ENCODE data around the gene GADD45GIP1.
"Not testable (repeated sequence)": the region's sequence is repeated elsewhere in the genome, so short reads cannot be mapped to it uniquely, and the experiment has no call there.

The GADD45GIP1 gene

DNA sequence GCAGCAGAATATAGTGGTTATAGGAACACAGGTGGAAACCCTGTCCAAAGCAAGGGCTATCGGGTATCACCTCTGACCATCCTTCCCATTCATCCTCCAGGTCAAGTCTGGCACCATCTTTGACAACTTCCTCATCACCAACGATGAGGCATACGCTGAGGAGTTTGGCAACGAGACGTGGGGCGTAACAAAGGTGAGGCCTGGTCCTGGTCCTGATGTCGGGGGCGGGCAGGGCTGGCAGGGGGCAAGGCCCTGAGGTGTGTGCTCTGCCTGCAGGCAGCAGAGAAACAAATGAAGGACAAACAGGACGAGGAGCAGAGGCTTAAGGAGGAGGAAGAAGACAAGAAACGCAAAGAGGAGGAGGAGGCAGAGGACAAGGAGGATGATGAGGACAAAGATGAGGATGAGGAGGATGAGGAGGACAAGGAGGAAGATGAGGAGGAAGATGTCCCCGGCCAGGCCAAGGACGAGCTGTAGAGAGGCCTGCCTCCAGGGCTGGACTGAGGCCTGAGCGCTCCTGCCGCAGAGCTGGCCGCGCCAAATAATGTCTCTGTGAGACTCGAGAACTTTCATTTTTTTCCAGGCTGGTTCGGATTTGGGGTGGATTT lies 13.5 kb downstream of the GADD45GIP1 start:
- DNase-seq (ENCODE audit: low read depth in 3 of 3, low spot score in 1 of 3): no peak

DNA sequence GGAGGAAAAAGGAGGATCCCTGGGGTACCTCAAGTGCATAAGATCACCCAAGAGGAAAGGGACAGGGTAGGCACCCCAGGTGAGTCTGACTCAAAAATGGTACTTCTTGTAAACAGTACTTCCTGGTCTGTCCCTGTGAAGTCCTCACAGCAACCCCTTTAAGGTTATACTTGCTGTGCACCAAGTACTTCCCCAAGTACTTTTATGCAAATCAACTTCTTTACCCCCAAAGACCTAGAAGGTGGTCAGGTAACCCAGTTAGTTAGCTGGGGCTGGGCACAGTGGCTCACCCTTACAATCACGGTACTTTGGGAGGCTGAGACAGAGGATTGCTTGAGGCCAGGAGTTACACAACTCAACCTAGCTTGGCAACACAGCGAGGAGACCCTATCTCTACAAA lies 16.1 kb downstream of the GADD45GIP1 start:
- DNase-seq (ENCODE audit: low read depth in 3 of 3, low spot score in 1 of 3): no peak

DNA sequence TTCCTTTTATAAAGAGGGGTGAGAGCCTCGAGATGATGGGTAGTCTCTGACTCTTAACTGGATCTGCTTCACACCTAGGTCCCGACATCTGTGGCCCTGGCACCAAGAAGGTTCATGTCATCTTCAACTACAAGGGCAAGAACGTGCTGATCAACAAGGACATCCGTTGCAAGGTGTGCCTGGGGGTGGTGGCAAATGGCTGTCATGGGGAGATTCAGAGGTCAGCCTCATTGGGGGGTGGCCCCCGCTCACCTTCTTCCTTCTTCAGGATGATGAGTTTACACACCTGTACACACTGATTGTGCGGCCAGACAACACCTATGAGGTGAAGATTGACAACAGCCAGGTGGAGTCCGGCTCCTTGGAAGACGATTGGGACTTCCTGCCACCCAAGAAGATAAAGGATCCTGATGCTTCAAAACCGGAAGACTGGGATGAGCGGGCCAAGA lies 17.0 kb downstream of the GADD45GIP1 start:
- DNase-seq (ENCODE audit: low read depth in 3 of 3, low spot score in 1 of 3): no peak

DNA sequence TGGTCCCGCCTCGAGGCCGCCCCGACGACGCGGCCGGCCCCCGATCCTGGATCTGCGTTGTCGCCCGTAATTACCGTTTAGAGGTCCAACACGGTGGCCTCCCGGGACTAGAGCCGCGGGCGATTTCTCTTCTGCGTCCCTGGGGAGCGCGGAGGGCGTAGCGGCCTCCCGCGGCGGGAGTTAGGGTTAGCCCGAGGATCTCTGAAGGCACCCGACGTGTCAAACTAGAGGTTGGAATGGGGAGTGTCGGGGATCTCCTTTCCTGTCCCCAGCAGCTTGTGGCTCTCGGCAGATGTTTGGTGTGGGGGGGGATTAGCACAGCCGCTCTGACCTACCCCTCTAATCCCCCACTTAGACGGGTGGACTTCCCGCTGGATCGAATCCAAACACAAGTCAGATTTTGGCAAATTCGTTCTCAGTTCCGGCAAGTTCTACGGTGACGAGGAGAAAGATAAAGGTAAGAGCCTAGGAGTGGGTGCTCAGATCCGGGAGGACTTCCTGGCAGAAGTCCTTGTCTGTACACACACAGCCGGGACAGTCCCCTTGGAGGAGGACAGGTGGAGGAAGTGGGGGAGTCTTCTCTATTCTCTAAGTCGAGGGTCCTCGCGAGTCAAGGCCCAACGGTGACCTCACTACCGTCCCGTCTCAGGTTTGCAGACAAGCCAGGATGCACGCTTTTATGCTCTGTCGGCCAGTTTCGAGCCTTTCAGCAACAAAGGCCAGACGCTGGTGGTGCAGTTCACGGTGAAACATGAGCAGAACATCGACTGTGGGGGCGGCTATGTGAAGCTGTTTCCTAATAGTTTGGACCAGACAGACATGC lies 18.0 kb downstream of the GADD45GIP1 start:
- no peak for DNase-seq (ENCODE audit: low read depth in 3 of 3, low spot score in 1 of 3)

DNA sequence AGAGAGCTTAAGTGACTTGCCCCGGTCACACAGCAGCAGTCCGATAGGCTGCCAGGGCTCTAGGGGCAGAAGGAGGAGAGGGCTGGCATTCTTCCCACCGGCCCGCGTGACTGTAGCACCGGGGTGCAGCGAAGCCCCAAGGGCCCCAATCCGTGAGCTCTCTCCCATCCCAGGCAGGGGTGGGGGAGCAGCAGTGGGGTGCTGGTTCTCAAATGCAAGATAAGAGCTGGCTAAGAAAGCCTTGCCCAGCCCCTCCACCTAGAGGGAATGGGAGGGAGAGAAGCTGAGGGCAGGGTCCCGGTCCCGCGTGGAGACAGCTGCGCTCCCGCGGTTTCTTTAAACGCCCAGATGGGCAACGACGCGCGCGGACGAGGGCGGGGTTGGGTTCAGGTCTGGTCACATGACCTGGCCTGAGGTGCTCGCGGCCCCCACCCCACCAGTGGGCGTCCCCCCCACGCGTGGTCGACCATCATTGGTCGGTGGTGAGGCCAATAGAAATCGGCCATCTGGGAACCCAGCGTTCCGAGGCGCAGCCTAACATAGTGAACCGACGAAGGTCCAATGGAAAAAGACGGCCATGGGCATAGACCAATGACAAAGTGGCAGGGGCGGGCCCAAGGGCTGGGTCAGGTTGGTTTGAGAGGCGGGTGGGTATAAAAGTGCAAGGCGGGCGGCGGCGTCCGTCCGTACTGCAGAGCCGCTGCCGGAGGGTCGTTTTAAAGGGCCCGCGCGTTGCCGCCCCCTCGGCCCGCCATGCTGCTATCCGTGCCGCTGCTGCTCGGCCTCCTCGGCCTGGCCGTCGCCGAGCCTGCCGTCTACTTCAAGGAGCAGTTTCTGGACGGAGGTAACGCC lies 18.9 kb downstream of the GADD45GIP1 start, which contains the start of gene CALR:
Gene CALR, plus strand, starts transcription at position 683 of the 852 bp plus-strand sequence. Its CDS starts 71 bp downstream, at position 754.
- peak; percentile 97 to 99 (median 98) for DNase-seq (ENCODE audit: low read depth in 3 of 3, low spot score in 1 of 3)

DNA sequence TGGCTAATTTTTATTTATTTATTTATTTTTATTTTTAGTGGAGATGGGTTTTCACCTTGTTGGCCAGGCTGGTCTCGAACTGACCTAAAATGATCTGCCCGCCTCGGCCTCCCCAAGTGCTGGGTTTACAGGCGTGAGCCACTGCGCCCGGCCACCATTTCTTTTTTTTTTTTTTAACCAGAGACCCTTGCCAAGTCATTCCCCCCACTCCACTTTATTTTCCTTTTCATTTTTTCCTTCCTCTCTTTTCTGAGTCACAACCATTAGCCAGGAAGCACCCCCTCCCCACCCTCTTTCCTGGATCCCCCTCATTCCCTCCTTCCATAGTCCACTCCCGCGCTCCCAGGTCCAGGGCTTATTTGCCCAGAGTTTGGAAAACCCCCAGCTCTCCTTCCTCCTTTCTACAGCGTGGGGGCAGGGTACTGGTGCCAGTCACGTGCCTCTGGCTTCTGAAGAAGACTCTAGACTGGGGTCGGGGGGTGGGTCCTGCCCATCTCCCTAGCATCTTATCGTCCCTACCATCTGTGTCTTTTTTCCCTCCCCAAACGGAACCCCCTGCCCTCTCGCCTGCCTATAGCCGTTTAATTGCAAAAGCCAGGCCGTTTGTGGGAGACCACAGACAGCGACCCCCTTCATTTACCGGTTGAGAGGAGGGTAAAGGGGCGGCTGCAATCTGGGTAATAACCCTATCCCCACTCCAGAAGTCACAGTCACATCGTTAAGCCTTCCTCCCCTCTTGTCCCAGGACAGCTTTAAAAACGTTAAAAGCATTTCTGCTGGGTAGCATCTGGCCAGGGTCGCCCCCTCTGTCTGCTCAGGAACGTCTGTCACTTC lies 19.7 kb downstream of the GADD45GIP1 start:
- no peak for DNase-seq (ENCODE audit: low read depth in 3 of 3, low spot score in 1 of 3)

DNA sequence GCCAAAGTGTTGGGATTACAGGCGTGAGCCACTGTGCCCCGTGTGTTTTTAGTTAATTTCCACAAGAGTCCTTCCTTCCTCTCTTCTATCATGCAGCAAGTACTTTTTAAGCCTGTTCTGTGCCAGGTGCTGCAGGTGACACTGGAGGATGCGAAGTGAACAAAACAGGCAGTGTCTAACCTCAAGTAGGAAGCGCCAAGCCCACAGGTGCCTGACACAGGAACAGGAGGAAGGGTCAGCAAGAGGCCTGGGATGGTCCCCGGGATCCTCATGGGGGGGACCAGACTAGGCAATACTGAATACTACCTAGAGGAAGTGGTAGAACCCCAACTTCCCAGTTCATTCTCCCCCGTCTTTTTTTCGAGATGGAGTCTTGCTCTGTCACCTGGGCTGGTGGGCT lies 20.4 kb downstream of the GADD45GIP1 start:
- DNase-seq (ENCODE audit: low read depth in 3 of 3, low spot score in 1 of 3): no peak

DNA sequence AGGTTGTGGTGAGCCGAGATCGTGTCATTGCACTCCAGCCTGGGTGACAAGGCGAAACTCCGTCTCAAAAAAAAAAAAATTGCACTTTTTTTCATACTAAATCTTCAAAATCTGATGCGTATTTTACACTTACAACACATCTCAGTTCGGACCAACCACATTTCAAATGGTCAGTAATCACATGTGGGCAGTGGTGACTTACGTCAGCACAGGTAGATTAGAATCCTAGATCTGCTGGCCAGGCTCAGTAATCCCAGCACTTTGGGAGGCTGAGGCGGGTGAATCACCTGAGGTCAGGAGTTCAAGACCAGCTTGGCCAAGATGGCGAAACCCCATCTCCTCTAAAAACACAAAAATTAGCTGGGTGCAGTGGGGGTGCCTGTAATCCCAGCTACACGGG lies 22.0 kb downstream of the GADD45GIP1 start:
- DNase-seq (ENCODE audit: low read depth in 3 of 3, low spot score in 1 of 3): no peak

DNA sequence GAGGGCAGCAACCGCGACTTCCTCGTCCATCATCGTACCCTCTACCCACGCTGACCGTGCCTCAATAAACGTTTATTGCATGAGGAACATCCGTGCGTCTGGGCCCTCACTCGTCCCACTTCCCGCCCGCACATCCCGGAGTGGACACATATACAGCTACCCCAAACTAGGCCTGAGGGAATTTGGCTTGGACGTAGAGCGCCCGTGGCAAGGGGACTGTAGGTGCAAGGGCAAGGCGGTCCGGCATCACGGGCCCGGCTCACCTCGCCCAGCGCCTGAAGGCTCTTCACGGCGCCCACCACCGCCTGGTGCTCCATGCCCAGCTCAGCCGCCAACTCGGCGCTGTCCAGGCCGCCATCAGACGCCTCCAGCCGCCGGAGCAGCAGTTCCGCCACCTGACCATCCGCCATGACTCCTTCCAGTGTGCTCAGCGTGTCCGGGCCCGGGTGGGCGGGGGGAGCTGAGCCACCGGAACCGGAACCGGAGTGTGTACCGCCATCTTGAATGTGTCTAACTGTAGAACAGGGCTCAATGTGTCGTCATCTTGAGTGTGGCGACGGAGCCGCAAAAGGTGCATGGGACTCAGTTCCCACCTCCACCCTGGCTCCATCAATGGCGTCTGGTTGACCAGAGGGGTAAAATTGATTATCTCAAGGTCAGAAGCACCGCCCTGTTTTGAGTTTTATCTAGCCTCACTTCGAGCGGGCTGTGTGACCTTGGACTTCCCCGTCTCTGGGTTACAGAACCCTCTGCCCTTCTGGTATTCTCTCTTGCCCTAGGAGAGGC lies 23.5 kb downstream of the GADD45GIP1 start, which contains the start of gene FARSA:
Gene FARSA, minus strand, starts transcription at position 425 of the 786 bp plus-strand sequence. Its CDS starts 15 bp downstream, at position 410.
- peak; percentile 66 to 79 (median 74) for DNase-seq (ENCODE audit: low read depth in 3 of 3, low spot score in 1 of 3)

DNA sequence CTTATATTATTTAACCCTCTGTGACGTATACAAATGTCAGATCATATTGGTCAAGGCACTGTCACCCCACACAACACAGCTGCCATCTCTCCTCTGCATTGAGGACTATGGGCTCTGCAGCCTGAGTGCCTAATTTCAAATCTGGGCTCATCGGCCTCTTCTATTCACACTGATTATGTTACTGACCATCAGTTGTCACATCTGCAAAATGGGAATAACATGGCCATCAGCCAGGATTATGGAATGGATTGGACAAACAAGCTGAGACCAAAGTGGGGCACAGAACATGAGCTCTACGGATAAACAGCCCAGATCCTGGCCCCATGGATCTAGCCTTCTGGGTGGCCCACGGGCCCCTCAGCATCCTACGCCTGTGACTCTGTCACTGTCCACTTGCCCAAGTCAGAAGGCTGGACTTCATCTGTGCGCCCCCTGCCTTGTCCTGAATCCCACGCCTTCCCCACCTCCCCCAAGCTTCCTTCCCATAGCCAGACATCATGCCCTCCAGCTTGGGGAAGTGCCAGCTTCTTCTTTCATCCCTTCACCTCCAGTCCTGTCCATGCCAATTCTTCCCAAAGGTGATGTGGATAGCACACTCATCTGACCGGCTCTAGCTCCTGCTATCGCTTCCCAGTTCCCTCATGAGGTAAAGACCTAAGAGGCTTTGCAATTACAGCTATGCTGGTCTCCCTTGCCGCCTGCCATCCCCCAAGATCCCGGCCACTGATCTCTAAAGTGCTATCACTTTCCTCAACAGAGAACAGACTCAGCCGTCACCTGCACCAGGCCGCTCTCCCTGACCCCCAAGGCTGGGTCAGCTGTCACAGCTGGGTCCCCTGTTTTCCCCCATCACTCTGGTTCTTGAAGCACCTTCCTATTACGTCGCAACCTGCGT lies 24.4 kb downstream of the GADD45GIP1 start:
- no peak for DNase-seq (ENCODE audit: low read depth in 3 of 3, low spot score in 1 of 3)

DNA sequence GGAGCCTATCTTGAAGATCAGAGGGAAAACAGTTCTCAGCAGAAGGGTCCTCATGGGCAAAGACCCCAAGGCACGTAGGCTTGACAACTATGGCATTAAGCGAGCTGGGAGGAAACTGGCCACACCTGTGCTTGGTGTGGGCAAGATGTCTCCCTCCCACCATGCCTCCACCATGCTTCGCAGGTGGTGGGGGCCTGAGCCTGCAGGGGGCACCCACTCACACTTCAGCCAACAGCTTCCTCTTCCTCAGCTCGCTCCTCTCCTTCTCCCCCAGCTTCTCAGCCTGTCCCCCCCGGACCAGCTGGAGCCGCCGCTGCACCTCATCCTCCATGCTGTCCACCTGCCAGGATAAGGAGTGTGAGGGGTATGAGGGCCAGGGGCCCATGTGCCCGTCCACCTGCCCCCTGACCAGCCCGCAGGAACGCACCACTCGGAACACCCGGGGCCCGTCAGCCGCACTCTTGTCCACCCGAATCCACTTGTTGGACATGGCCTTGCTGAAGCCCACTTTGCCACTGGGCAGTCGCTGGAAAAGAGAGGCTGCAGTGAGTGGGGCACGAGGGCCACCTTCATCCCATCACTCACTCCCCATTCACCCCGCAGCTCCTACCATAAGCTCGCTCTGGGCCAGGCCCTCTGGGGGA lies 26.9 kb downstream of the GADD45GIP1 start:
- DNase-seq (ENCODE audit: low read depth in 3 of 3, low spot score in 1 of 3): no peak

DNA sequence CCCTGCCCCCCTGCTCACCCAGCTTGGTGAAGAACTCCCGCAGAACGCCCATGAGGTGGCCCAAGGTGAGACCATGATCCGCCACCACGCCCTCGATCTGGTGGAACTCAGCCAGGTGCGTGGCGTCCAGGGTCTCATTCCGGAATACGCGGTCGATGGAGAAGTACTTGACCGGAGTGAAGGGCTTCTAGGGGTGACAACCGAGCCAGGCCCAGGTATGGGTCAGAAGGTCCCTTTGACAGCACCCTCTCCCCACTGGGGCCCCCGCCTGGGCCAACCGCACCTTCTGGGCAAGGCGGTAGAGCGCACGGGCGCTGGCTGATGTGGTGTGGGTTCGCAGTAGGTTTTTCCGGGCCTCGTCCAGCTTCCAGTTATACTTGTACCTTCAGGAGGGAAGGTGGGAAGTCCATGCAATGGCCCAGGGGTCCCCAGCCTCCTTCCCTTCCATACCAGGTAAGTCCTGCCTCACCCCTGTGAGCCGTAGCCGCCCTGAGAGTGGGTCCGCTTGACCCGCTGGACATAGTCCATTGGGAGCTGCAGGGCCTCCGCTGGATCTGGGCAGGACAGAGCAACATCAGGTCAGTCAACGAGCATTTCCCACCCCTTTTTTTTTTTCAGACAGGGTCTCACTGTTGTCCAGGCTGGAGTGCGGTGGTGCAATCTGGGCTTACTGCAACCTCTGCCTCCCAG lies 32.3 kb downstream of the GADD45GIP1 start:
- no peak for DNase-seq (ENCODE audit: low read depth in 3 of 3, low spot score in 1 of 3)

DNA sequence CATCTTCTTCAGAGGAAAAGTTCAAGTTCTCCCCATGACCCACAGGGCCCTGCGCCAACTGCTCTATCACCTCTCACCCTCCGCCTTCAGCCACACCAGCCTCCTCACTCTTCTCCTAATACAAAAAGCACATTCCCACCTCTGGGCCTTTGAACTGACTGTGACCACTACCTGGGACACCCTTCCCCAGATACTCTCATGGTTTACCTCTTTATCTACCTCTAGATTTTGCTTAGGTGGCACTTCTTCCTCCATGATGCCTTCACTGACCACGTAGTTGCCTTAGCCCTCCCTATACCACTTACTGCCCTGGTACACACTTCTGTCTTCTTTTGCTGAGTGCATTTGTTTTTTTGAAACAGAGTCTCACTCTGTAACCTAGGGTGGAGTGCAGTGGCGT lies 34.1 kb downstream of the GADD45GIP1 start:
- DNase-seq (ENCODE audit: low read depth in 3 of 3, low spot score in 1 of 3): no peak

DNA sequence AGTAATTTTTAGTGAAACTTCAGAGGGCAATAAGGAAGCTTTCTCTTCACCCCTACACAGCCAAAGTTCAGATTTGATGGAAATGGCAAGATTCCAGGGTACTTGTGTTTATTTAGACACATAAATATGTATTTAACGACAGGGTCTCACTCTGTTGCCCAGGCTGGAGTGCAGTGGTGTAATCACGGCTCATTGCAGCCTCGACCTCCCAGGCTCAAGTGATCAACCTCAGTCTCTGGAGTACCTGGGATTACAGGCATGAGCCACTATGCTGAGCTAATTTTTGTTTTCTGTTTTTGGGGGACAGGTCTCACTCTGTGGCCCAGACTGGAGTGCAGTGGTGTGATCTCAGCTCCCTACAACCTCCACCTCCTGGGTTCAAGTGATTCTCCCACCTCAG lies 36.0 kb downstream of the GADD45GIP1 start:
- DNase-seq (ENCODE audit: low read depth in 3 of 3, low spot score in 1 of 3): no peak

DNA sequence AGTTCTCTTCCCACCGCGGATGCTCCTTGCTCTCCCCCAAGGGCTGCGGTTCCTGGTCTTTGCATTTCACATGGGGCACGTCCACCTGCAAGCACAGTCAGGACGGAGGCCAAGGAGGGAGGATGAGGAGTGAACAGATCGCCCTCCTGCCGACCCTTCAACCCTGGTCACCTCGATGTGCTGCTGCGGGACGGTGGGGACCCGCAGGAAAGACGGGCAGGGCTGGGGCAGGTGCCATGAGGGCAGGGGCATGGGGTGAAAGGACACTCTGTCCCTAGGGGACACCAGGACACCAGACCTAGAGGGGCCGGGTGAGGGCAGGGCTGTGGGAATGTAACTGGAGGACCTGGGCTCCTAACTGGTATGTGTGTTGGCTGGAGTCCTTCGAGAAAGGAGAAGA lies 38.8 kb downstream of the GADD45GIP1 start:
- no peak for DNase-seq (ENCODE audit: low read depth in 3 of 3, low spot score in 1 of 3)

DNA sequence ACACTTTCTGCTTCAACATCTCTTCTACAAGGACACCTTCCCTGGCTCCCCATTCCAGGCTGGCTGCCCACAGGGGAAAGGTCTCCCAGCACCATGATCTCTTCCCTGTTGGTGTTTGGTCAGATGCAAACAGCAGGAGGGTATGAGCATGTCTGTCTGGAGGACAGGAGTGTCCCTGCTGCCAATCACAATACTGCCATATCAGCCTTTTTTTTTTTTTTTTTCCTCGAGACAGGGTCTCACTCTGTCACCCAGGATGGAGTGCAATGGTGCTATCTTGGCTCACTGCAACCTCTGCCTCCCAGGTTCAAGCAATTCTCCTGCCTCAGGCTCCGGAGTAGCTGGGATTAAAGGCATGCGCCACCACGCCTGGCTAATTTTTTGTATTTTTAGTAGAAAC lies 41.2 kb downstream of the GADD45GIP1 start:
- not testable (repeated sequence) for DNase-seq (ENCODE audit: low read depth in 3 of 3, low spot score in 1 of 3)

DNA sequence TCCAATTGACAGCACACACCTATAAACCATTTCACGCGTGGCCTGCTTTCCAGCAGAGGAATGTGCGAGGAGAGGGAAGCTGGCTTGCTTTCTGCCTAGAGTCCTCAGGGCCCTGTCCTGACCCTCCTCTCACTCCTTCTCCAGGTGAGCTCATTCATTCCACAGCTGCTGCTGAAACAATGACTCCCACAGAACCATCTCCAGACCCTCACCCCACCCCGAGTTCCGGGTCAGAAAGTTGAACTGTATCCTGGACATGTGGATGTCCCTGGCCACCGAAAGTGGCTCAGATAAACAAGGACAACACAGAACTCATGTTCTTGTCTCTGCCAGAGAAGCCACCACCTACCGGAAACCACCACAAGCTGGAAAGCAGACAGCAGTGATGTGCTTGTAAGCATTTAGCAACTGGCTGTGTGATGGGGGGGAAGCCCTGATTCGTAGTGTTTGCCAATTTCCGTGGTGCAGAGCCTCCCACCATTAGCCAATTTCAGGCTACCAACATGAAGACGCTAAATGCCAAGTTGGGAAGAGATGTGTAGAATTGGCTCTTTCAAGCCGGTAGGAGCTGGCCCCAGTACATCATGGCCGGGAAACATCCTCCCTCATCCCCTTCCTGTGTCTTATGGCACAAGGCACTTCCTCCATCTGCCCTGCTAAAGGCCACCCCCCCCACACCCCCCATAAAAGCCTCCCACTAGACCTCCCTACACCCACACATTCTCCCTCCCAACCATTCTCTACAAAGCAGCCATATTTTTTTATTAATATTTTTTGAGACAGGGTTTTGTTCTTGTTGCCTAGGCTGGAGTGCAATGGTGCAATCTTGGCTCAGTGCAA lies 43.0 kb downstream of the GADD45GIP1 start:
- DNase-seq (ENCODE audit: low read depth in 3 of 3, low spot score in 1 of 3): peak in 1 of 3 donors; percentile 35
